Measurements from ENCODE around the gene HTRA2.

Gene HTRA2

DNA sequence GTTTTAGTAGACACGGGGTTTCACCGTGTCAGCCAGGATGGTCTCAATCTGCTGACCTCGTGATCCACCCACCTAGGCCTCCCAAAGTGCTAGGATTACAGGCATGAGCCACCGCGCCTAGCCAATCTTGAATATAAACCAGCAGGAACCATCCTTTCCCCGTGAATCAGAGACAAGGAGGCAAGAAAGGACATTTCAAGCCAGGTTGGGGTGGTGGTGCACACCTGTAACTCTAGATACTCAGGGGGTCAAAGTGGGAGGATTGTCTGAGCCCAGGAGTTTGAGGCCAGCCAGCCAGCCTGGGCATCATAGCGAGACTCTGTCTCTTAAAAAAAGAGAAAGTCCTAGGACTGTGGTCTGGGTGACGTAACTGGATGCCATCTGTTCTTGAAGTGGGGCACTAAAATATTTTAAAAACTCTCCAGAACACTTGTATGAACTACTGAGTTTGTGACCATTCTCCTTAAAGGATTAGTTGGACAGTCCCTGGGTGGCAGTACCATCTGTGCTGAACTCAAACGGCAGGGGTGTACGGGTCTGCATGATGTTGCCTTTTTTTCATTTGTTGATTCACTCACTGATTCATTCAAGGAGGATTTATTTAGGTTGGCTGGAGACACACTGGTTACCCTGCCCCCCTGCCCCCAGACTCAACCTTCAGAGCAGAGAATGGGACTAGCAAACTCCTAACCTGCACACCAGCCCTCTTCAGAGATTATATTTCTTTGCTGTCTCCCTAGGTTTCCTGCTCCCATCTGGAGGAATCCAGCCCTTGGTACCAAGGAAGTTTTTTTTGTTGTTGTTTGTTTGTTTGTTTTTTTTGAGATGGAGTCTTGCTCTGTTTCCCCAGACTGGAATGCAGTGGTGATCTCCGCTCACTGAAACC lies 18.4 kb upstream of the HTRA2 start:
- Histone ChIP-seq H3K36me3 (replicated peaks in 1 of 2; ENCODE audit: control insufficient read depth in 2 of 2, insufficient read depth in 2 of 2, low read length in 2 of 2) (peaks cover 0 to 5% of the 10 kb centered on the region in 2 donors), H3K79me1 (ENCODE audit: low read depth, low read length) (no peaks in the 10 kb centered on the region), H2BK5ac (ENCODE audit: low read length) (no peak overlapping the region), H3K23ac (ENCODE audit: low read depth, low read length, poor library complexity) (no peak overlapping the region), H2BK120ac (ENCODE audit: low read depth, low read length) (no peak overlapping the region), H2AFZ (ENCODE audit: low read length) (no peak overlapping the region), H2AK5ac (ENCODE audit: low read depth, low read length) (no peak overlapping the region), H2BK15ac (ENCODE audit: low read length) (no peak overlapping the region), H3K4ac (ENCODE audit: low read length) (no peak overlapping the region), H3K4me3 (ENCODE audit: low read length in 2 of 2) (no peak overlapping the region), H3K27ac (replicated peaks; ENCODE audit: low read length) (no peak overlapping the region), H3K14ac (ENCODE audit: low read length) (no peak overlapping the region), H3K27me3 (ENCODE audit: control insufficient read depth in 3 of 3, insufficient read depth in 3 of 3, low read depth in 1 of 3, low read length in 3 of 3) (peaks cover 43 to 79% (median 79%) of the 10 kb centered on the region in 3 experiments), H3K9me3 (replicated peaks in 1 of 2; ENCODE audit: control insufficient read depth in 2 of 2, insufficient read depth in 1 of 2, low read depth in 1 of 2, low read length in 2 of 2) (peaks cover 0 to 6% of the 10 kb centered on the region in 2 donors), H2BK12ac (ENCODE audit: low read length) (no peak overlapping the region), H3K4me1 (ENCODE audit: control insufficient read depth in 2 of 2, insufficient read depth in 1 of 2, low read depth in 1 of 2, low read length in 2 of 2) (peaks cover 8 to 10% of the 10 kb centered on the region in 2 donors), H3K4me2 (ENCODE audit: insufficient read depth, low read length, poor library complexity, severe bottlenecking) (no peak overlapping the region), H4K91ac (ENCODE audit: low read depth, low read length, poor library complexity) (no peak overlapping the region), H4K8ac (ENCODE audit: low read depth, low read length) (no peak overlapping the region), H3K18ac (ENCODE audit: low read length) (no peak overlapping the region), H3K9ac (ENCODE audit: low read depth, low read length, poor library complexity) (no peak overlapping the region)
- DNase-seq (ENCODE audit: low spot score) = no peak
- no CpG with 5 or more reads among the region's 11 CpGs for WGBS, 2 donors (ENCODE audit: extremely low coverage in 2 of 2, insufficient read length in 2 of 2, insufficient replicate concordance in 1 of 2)

DNA sequence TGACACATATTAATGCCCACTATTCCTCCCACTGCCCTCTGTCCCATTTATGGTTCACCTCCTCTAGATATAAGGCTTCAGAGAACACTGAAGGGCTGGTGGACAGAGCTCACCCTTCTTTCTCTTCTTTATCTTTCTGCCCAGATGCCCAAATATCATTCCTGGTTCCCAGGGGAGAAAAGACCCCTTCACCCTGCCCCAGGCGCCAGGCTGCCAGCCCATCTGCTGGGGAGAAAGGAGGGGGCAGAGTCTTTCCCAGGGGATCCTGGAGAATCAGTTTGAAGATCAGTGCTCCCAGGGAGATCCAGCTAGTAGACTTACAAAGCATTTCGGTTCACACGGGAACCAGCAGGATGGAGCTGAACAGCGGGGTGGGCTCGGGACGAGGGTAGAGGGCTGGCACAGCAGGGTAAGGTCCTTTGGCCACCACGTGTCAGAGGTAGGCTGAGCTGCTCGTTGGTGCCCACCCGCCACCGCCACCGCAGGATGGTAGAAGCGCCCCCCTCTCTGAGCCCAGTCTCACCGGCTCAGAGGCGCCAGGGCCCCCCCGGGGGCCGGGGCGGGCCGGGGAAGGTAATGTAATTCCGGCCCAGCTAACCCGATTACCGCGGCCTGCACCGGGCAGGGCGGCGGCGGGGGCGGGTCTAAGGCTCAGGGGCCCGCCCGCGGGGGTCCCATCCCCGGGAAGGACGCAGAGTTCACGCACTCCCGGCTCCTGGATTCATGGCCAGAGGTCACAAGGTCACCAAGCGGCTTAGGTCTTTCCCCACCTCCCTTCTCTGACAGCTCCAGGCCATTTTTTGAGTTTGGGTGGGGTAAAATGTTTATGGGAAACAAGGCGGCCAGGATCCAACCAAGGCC lies 16.8 kb upstream of the HTRA2 start:
- Histone ChIP-seq H3K4me3 (ENCODE audit: low read length in 2 of 2) (no peak overlapping the region), H3K9me3 (replicated peaks in 1 of 2; ENCODE audit: control insufficient read depth in 2 of 2, insufficient read depth in 1 of 2, low read depth in 1 of 2, low read length in 2 of 2) (peaks cover 3 to 14% of the 10 kb centered on the region in 2 donors), H3K4ac (ENCODE audit: low read length) (no peak overlapping the region), H2BK120ac (ENCODE audit: low read depth, low read length) (no peak overlapping the region), H3K9ac (ENCODE audit: low read depth, low read length, poor library complexity) (no peak overlapping the region), H2AK5ac (ENCODE audit: low read depth, low read length) (no peak overlapping the region), H3K4me1 (ENCODE audit: control insufficient read depth in 2 of 2, insufficient read depth in 1 of 2, low read depth in 1 of 2, low read length in 2 of 2) (peaks cover 2 to 4% of the 10 kb centered on the region in 2 donors), H3K23ac (ENCODE audit: low read depth, low read length, poor library complexity) (no peak overlapping the region), H3K4me2 (ENCODE audit: insufficient read depth, low read length, poor library complexity, severe bottlenecking) (no peak overlapping the region), H3K79me1 (ENCODE audit: low read depth, low read length) (no peaks in the 10 kb centered on the region), H4K8ac (ENCODE audit: low read depth, low read length) (no peak overlapping the region), H2AFZ (ENCODE audit: low read length) (no peak overlapping the region), H3K36me3 (replicated peaks in 1 of 2; ENCODE audit: control insufficient read depth in 2 of 2, insufficient read depth in 2 of 2, low read length in 2 of 2) (no peaks in the 10 kb centered on the region), H2BK5ac (ENCODE audit: low read length) (no peak overlapping the region), H3K27ac (replicated peaks; ENCODE audit: low read length) (no peak overlapping the region), H3K27me3 (ENCODE audit: control insufficient read depth in 3 of 3, insufficient read depth in 3 of 3, low read depth in 1 of 3, low read length in 3 of 3) (peaks cover 48 to 94% (median 92%) of the 10 kb centered on the region in 3 experiments), H2BK12ac (ENCODE audit: low read length) (no peak overlapping the region), H3K14ac (ENCODE audit: low read length) (no peak overlapping the region), H3K18ac (ENCODE audit: low read length) (peak overlapping the region; percentile 9), H2BK15ac (ENCODE audit: low read length) (no peak overlapping the region), H4K91ac (ENCODE audit: low read depth, low read length, poor library complexity) (no peak overlapping the region)
- no CpG with 5 or more reads among the region's 36 CpGs for WGBS, 2 donors (ENCODE audit: extremely low coverage in 2 of 2, insufficient read length in 2 of 2, insufficient replicate concordance in 1 of 2)
- DNase-seq (ENCODE audit: low spot score) = no peak

DNA sequence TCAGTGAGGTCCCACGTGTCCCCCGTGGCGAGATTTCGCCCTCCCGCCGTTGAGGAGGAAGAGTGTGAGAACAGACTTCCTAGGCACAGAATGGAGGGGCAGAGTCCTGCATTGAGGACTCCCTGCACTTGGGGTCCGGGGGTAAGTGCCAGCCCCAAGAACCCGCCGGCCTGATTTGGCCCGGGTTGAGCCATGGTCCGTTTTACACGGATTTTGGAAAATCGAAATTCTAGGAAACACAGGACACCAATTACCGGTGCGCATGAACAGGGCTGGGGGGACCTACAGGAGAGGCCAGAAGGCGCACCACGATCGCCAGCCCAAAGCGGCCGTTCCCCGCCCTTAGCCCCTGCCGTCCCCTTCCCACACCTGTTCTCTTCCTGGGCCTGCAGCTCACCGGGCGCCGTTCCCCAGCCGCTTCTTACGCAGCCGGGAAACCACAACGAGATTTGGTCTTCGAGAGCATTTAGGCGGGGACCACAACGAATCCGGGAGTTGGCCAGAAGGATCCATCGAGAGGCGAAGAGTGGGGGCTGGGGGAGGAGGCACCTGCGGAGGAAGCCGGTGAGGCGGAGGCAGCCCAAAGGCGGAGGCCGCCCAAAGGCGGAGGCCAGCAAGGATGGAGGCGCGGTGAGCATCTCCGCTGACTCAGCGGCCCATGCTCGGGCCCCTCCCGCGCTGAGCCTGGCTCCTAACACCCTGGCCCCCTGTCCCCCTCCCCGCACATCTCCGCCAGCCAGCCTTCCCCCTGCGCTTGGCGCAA lies 15.9 kb upstream of the HTRA2 start:
- no peak overlapping the region for H2BK5ac ChIP-seq (ENCODE audit: low read length)
- H2AK5ac ChIP-seq (ENCODE audit: low read depth, low read length) = no peak overlapping the region
- no peaks in the 10 kb centered on the region for H3K36me3 ChIP-seq (replicated peaks in 1 of 2; ENCODE audit: control insufficient read depth in 2 of 2, insufficient read depth in 2 of 2, low read length in 2 of 2)
- H4K8ac ChIP-seq (ENCODE audit: low read depth, low read length) = no peak overlapping the region
- H3K27me3 ChIP-seq (ENCODE audit: control insufficient read depth in 3 of 3, insufficient read depth in 3 of 3, low read depth in 1 of 3, low read length in 3 of 3) = peaks cover 46 to 96% (median 92%) of the 10 kb centered on the region in 3 experiments
- no peak overlapping the region for H3K4me2 ChIP-seq (ENCODE audit: insufficient read depth, low read length, poor library complexity, severe bottlenecking)
- H2AFZ ChIP-seq (ENCODE audit: low read length) = peak overlapping the region; percentile 71
- no peak for DNase-seq (ENCODE audit: low spot score)
- peaks cover 2 to 4% of the 10 kb centered on the region in 2 donors for H3K4me1 ChIP-seq (ENCODE audit: control insufficient read depth in 2 of 2, insufficient read depth in 1 of 2, low read depth in 1 of 2, low read length in 2 of 2)
- H3K79me1 ChIP-seq (ENCODE audit: low read depth, low read length) = no peaks in the 10 kb centered on the region
- no peak overlapping the region for H3K14ac ChIP-seq (ENCODE audit: low read length)
- no CpG with 5 or more reads among the region's 52 CpGs for WGBS, 2 donors (ENCODE audit: extremely low coverage in 2 of 2, insufficient read length in 2 of 2, insufficient replicate concordance in 1 of 2)
- H3K9ac ChIP-seq (ENCODE audit: low read depth, low read length, poor library complexity) = no peak overlapping the region
- no peak overlapping the region for H3K4ac ChIP-seq (ENCODE audit: low read length)
- no peak overlapping the region for H3K27ac ChIP-seq (replicated peaks; ENCODE audit: low read length)
- no peak overlapping the region for H4K91ac ChIP-seq (ENCODE audit: low read depth, low read length, poor library complexity)
- H3K23ac ChIP-seq (ENCODE audit: low read depth, low read length, poor library complexity) = peak overlapping the region; percentile 44
- H3K18ac ChIP-seq (ENCODE audit: low read length) = peak overlapping the region; percentile 33
- H3K9me3 ChIP-seq (replicated peaks in 1 of 2; ENCODE audit: control insufficient read depth in 2 of 2, insufficient read depth in 1 of 2, low read depth in 1 of 2, low read length in 2 of 2) = peaks cover 5 to 14% of the 10 kb centered on the region in 2 donors
- no peak overlapping the region for H2BK12ac ChIP-seq (ENCODE audit: low read length)
- H2BK120ac ChIP-seq (ENCODE audit: low read depth, low read length) = no peak overlapping the region
- H3K4me3 ChIP-seq (ENCODE audit: low read length in 2 of 2) = no peak overlapping the region
- H2BK15ac ChIP-seq (ENCODE audit: low read length) = peak overlapping the region; percentile 35

Measured in neuronal stem cell (in vitro differentiated cells).